Neural cell (in vitro differentiated cells): ENCODE data around the gene TGM5. TPM values are rescaled to one million over a fixed set of nuclear protein-coding genes. Genes with fewer than 3 reads are reported as not detected.

Source experiments
- H2AFZ ChIP-seq: fragments of 200-600, 300-800 bp; sonication (generic), shearing (Covaris generic); 2 replicates; pipeline ENCODE4 v1.6.0; 2014; ENCODE audit warnings: low read depth, mild to moderate bottlenecking, antibody characterized with exemption, low read length, moderate library complexity
- H3F3A ChIP-seq: fragments of 200-600 bp; shearing (Covaris generic); 2 replicates; pipeline ENCODE4 v1.6.1; 2016; ENCODE audit warnings: mild to moderate bottlenecking, moderate library complexity, mixed read lengths, antibody characterized with exemption, low read length; ENCODE audit not compliant: insufficient read depth, poor library complexity, severe bottlenecking
- H3K27ac ChIP-seq: fragments of 200-600, 300-800 bp; sonication (generic), shearing (Covaris generic); 2 replicates; pipeline ENCODE4 v1.5.1; 2014; ENCODE audit warnings: mild to moderate bottlenecking, low read length, moderate library complexity
- H3K27me3 ChIP-seq: fragments of 300-800, 200-600 bp; sonication (generic), shearing (Covaris generic); 2 replicates; pipeline ENCODE4 v1.6.0; 2014; ENCODE audit warnings: mild to moderate bottlenecking, low read depth, low read length, moderate library complexity; ENCODE audit not compliant: insufficient read depth
- H3K36me3 ChIP-seq: fragments of 300-800, 200-600 bp; sonication (generic), shearing (Covaris generic); 2 replicates; pipeline ENCODE4 v1.5.1; 2014; ENCODE audit warnings: mild to moderate bottlenecking, antibody characterized with exemption, low read length, moderate library complexity; ENCODE audit not compliant: insufficient read depth
- H3K4me2 ChIP-seq: fragments of 300-800, 200-600 bp; sonication (generic), shearing (Covaris generic); 2 replicates; pipeline ENCODE4 v1.6.0; 2014; ENCODE audit warnings: mild to moderate bottlenecking, low read length
- H3K4me3 ChIP-seq: fragments of 300-800, 200-600 bp; sonication (generic), shearing (Covaris generic); 2 replicates; pipeline ENCODE4 v1.5.1; 2014; ENCODE audit warnings: mild to moderate bottlenecking, low read length, moderate library complexity
- H3K79me2 ChIP-seq: fragments of 200-600 bp; shearing (Covaris generic); replicated peaks from 2 replicates; pipeline ENCODE4 v1.6.0; 2014; ENCODE audit warnings: mild to moderate bottlenecking, low read length, moderate library complexity; ENCODE audit not compliant: insufficient read depth
- H3K9ac ChIP-seq: fragments of 300-800, 200-600 bp; sonication (generic), shearing (Covaris generic); 2 replicates; pipeline ENCODE4 v1.6.1; 2016; ENCODE audit warnings: mild to moderate bottlenecking, low read length, mixed read lengths
- H3K9me2 ChIP-seq: fragments of 200-600 bp; shearing (Covaris generic); 2 replicates; pipeline ENCODE4 v1.6.1; 2016; ENCODE audit warnings: mild to moderate bottlenecking, low read length, mixed read lengths; ENCODE audit not compliant: insufficient read depth
- H3K9me3 ChIP-seq: fragments of 200-600, 300-800 bp; sonication (generic), shearing (Covaris generic); 2 replicates; pipeline ENCODE4 v1.6.1; 2016; ENCODE audit warnings: mild to moderate bottlenecking, mixed run types, low read length, moderate library complexity, mixed read lengths
- H4K20me1 ChIP-seq: fragments of 200-600 bp; shearing (Covaris generic); 2 replicates; pipeline ENCODE4 v1.6.1; 2016; ENCODE audit warnings: mild to moderate bottlenecking, mixed run types; ENCODE audit not compliant: insufficient read depth
- EP300 ChIP-seq: fragments of 450-650 bp; conservative IDR thresholded peaks from 2 replicates; pipeline ENCODE4 v1.6.1; 2014; ENCODE audit warnings: antibody characterized with exemption, mild to moderate bottlenecking, moderate library complexity; ENCODE audit not compliant: poor library complexity, severe bottlenecking
- EZH2 ChIP-seq: fragments of 200-600, 300-800 bp; shearing (Covaris generic), sonication (generic); IDR thresholded peaks from 2 replicates; pipeline ENCODE4 v1.6.1; 2014; ENCODE audit warnings: antibody characterized with exemption, low read length, borderline replicate concordance, mild to moderate bottlenecking; ENCODE audit not compliant: insufficient read depth, poor library complexity, severe bottlenecking
- MXI1 ChIP-seq: fragments of 450-650 bp; conservative IDR thresholded peaks from 2 replicates; pipeline ENCODE4 v1.6.1; 2014; ENCODE audit warnings: antibody characterized with exemption, mild to moderate bottlenecking; ENCODE audit not compliant: poor library complexity, severe bottlenecking
- POLR2AphosphoS5 ChIP-seq: IDR thresholded peaks from 2 replicates; pipeline ENCODE4 v1.6.1; 2012
- RAD21 ChIP-seq: fragments of 450-650 bp; conservative IDR thresholded peaks from 2 replicates; pipeline ENCODE4 v1.6.1; 2014; ENCODE audit warnings: antibody characterized with exemption, mild to moderate bottlenecking, moderate library complexity
- REST ChIP-seq: IDR thresholded peaks from 2 replicates; pipeline ENCODE4 v1.6.1; 2012; ENCODE audit warnings: borderline replicate concordance
- SMC3 ChIP-seq: fragments of 450-650 bp; conservative IDR thresholded peaks from 2 replicates; pipeline ENCODE4 v1.6.1; 2014; ENCODE audit warnings: antibody characterized with exemption, mild to moderate bottlenecking, moderate library complexity; ENCODE audit not compliant: poor library complexity
- TAF1 ChIP-seq: IDR thresholded peaks from 2 replicates; pipeline ENCODE4 v1.6.1; 2012; ENCODE audit warnings: low read depth
- polyA plus RNA-seq: library from polyadenylated mRNA; depleted of rRNA; stranded (reverse); fragments of >200 nt; gene quantifications from 2 replicates; pipeline ENCODE4 v1.2.3, GENCODE V29; 2014
- TF ChIP-seq, protein P1 (sequence below): fragments of 450-650 bp; IDR thresholded peaks from 2 replicates; pipeline ENCODE4 v1.5.1; 2014; ENCODE audit warnings: antibody characterized with exemption, mild to moderate bottlenecking, moderate library complexity; ENCODE audit not compliant: poor library complexity, severe bottlenecking

Gene TGM5
- polyA plus RNA-seq, 1 donor from 2014 or later, result not detected

GRCh38 chr15:43285609-43286037 is 18.9 kb upstream of the TGM5 start:
- H3K9me2 ChIP-seq, result no peaks in the 10 kb centered on the region
- H3K4me3 ChIP-seq, result no peak overlapping the region
- H3K79me2 ChIP-seq, result no peaks in the 10 kb centered on the region
- no peaks in the 10 kb centered on the region for H3K9me3 ChIP-seq
- no peaks in the 10 kb centered on the region for H3F3A ChIP-seq
- no peak overlapping the region for H3K27ac ChIP-seq
- H3K4me2 ChIP-seq, result no peak overlapping the region
- TF ChIP-seq REST (no peak), EP300 (no peak), MXI1 (no peak), SMC3 (peak; percentile 88), TAF1 (no peak), RAD21 (peak; percentile 94), EZH2 (no peak), POLR2AphosphoS5 (no peak)
- TF ChIP-seq, protein P1, sequence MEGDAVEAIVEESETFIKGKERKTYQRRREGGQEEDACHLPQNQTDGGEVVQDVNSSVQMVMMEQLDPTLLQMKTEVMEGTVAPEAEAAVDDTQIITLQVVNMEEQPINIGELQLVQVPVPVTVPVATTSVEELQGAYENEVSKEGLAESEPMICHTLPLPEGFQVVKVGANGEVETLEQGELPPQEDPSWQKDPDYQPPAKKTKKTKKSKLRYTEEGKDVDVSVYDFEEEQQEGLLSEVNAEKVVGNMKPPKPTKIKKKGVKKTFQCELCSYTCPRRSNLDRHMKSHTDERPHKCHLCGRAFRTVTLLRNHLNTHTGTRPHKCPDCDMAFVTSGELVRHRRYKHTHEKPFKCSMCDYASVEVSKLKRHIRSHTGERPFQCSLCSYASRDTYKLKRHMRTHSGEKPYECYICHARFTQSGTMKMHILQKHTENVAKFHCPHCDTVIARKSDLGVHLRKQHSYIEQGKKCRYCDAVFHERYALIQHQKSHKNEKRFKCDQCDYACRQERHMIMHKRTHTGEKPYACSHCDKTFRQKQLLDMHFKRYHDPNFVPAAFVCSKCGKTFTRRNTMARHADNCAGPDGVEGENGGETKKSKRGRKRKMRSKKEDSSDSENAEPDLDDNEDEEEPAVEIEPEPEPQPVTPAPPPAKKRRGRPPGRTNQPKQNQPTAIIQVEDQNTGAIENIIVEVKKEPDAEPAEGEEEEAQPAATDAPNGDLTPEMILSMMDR, result peak; percentile 94
- no peaks in the 10 kb centered on the region for H3K36me3 ChIP-seq
- no peaks in the 10 kb centered on the region for H3K27me3 ChIP-seq
- no peaks in the 10 kb centered on the region for H4K20me1 ChIP-seq
- no peak overlapping the region for H2AFZ ChIP-seq
- no peak overlapping the region for H3K9ac ChIP-seq

- no peak overlapping the region for H3K27ac ChIP-seq
- H3K9me3 ChIP-seq, result no peaks in the 10 kb centered on the region
Observed at GRCh38 chr15:43283526-43283925, 16.8 kb upstream of the TGM5 start.

More at GRCh38 chr15:43283526-43283925, 16.8 kb upstream of the TGM5 start:
- no peak for TF ChIP-seq SMC3
- TF ChIP-seq EP300, result no peak
- TF ChIP-seq MXI1, result no peak
- TF ChIP-seq TAF1, result no peak
- no peak for TF ChIP-seq REST
- TF ChIP-seq, protein P1, result no peak
- no peak for TF ChIP-seq EZH2
- no peak for TF ChIP-seq RAD21
- Histone ChIP-seq H4K20me1 (no peaks in the 10 kb centered on the region), H3K9ac (no peak overlapping the region), H3F3A (no peaks in the 10 kb centered on the region), H3K4me3 (no peak overlapping the region), H3K4me2 (no peak overlapping the region), H3K27me3 (no peaks in the 10 kb centered on the region), H3K79me2 (no peaks in the 10 kb centered on the region), H3K36me3 (no peaks in the 10 kb centered on the region), H3K9me2 (no peaks in the 10 kb centered on the region), H2AFZ (no peak overlapping the region)
